Stomach (tissue), 9 donors: ENCODE measurements around the gene ATP9B. TPM values are rescaled to one million over a fixed set of nuclear protein-coding genes. Genes with fewer than 3 reads are reported as not detected.

Source experiments
- DNase-seq, 2 donors: peaks; one replicate each; pipeline versions ENCODE4 v3.0.0 to v3.0.0-alpha.2; 2013 to 2019
- H3K27ac ChIP-seq, 5 donors: fragments of 200-600 bp in 4 of 5; sonication (generic) in 4 of 5; one replicate each; pipeline ENCODE4 v1.5.1; 2013 to 2019; ENCODE audit warnings: mild to moderate bottlenecking in 1 of 5, moderate library complexity in 1 of 5
- H3K27me3 ChIP-seq, 3 donors: fragments of 200-600 bp; sonication (generic); one replicate each; pipeline ENCODE4 v1.5.1; 2017 to 2019; ENCODE audit warnings: mixed run types in 1 of 3
- H3K36me3 ChIP-seq, 4 donors: fragments of 200-600 bp; sonication (generic); 1 replicate in 3 of 4; 2 replicates in 1 of 4; pipeline ENCODE4 v1.5.1; 2016 to 2019
- H3K4me1 ChIP-seq, 4 donors: fragments of 200-600 bp; sonication (generic); one replicate each; pipeline ENCODE4 v1.5.1; 2016 to 2019
- H3K4me3 ChIP-seq, 4 donors: fragments of 200-600 bp; sonication (generic) in 3 of 4; one replicate each; pipeline ENCODE4 v1.5.1; 2016 to 2019; ENCODE audit warnings: mild to moderate bottlenecking in 1 of 4
- H3K9me3 ChIP-seq, 4 donors: fragments of 200-600 bp; sonication (generic); one replicate each; pipeline ENCODE4 v1.5.1; 2016 to 2019
- CTCF ChIP-seq, 7 experiments: fragments of 450-650 bp in 4 of 7; fragments of 200-600 bp in 3 of 7; sonication (generic) in 3 of 7; IDR thresholded peaks; one replicate each; pipeline ENCODE4 v1.5.1; 2016 to 2019; ENCODE audit warnings: antibody characterized with exemption in 7 of 7, control low read depth in 2 of 7, mild to moderate bottlenecking in 1 of 7
- EP300 ChIP-seq: sonication (generic); formaldehyde crosslinking; IDR thresholded peaks from one replicate; pipeline ENCODE4 v1.6.1; 2017; ENCODE audit warnings: antibody characterized with exemption
- POLR2A ChIP-seq, 4 donors: fragments of 450-650 bp; IDR thresholded peaks; one replicate each; pipeline ENCODE4 v1.6.1; 2016; ENCODE audit warnings: antibody characterized with exemption in 4 of 4, control low read depth in 2 of 4, mild to moderate bottlenecking in 1 of 4, moderate library complexity in 1 of 4
- POLR2AphosphoS5 ChIP-seq, 3 donors: sonication (generic); formaldehyde crosslinking; IDR thresholded peaks; one replicate each; pipeline ENCODE4 v1.6.1; 2016; ENCODE audit warnings: antibody characterized with exemption in 3 of 3
- WGBS, 5 donors: extraction: QIAGEN DNeasy Blood & Tissue Kit in 3 of 5; methylation state at CpG; one replicate each; pipeline versions ENCODE4 v1.1.5 to v1.1.7; 2013 to 2018; 5-methylcytosine and 5-hydroxymethylcytosine counted together
- intact Hi-C: fragments of 100-400 bp; cut with DNase I; formaldehyde crosslinking; loops from one replicate; pipeline ENCODE4 v1.15.1; 2023; ENCODE audit warnings: low total_unique reads
- polyA plus RNA-seq, 3 donors: library from polyadenylated mRNA; stranded (reverse); fragments of 200-250 nt; gene quantifications; one replicate each; pipeline ENCODE4 v1.2.3, GENCODE V29; 2013
- total RNA-seq, 5 donors: library from RNA; depleted of rRNA; stranded (reverse); fragments of >200 nt; gene quantifications; one replicate each; pipeline versions ENCODE4 v1.1.0 to v1.2.3, GENCODE V29; 2014 to 2016
- donor health status: healthy with polysubstance abuse.
- donor health status: Bipolar disorder and iron deficiency.
- donor health status: healthy.

Gene ATP9B
- total and polyA plus RNA-seq, 8 donors, result 10.6 to 128 (median 34.9) TPM

- H3K4me1 ChIP-seq, result no peaks in the 10 kb centered on the region
- H3K9me3 ChIP-seq, result no peaks in the 10 kb centered on the region
- intact Hi-C loops, result no loop called here
- 89 to 95% (median 91%) methylated on average over 10 of the region's 10 CpGs for WGBS, 5 donors
- H3K4me3 ChIP-seq, result no peak overlapping the region
- DNase-seq, result no peak
- H3K27ac ChIP-seq, result no peak overlapping the region
- H3K27me3 ChIP-seq, result no peaks in the 10 kb centered on the region
- peaks cover 5 to 39% (median 24%) of the 10 kb centered on the region in 4 donors for H3K36me3 ChIP-seq
- TF ChIP-seq POLR2AphosphoS5 (IDR thresholded peaks at IDR 0.05) (no peak), EP300 (no peak), POLR2A (IDR thresholded peaks at IDR 0.05) (no peak), CTCF (IDR thresholded peaks at IDR 0.05) (no peak)
These were observed 225.0 kb downstream of the ATP9B start for GRCh38 chr18:79294235-79294634.

GRCh38 chr18:79299272-79299671 is 230.1 kb downstream of the ATP9B start:
- 89 to 100% (median 94%) methylated on average over 2 of the region's 2 CpGs for WGBS, 5 donors
- no peak overlapping the region for H3K27ac ChIP-seq
- H3K27me3 ChIP-seq, result no peaks in the 10 kb centered on the region
- H3K4me3 ChIP-seq, result no peak overlapping the region
- intact Hi-C loops, result no loop called here
- DNase-seq, result no peak
- no peaks in the 10 kb centered on the region for H3K9me3 ChIP-seq
- no peak for TF ChIP-seq EP300
- TF ChIP-seq CTCF (IDR thresholded peaks at IDR 0.05), result no peak
- TF ChIP-seq POLR2AphosphoS5 (IDR thresholded peaks at IDR 0.05), result no peak
- no peak for TF ChIP-seq POLR2A (IDR thresholded peaks at IDR 0.05)
- H3K36me3 ChIP-seq, result peaks cover 5 to 53% (median 41%) of the 10 kb centered on the region in 4 donors
- H3K4me1 ChIP-seq, result no peaks in the 10 kb centered on the region

- DNase-seq, result no peak
- H3K27ac ChIP-seq, result no peak overlapping the region
- 97 to 98% (median 98%) methylated on average over 8 of the region's 8 CpGs for WGBS, 5 donors
These were observed 230.5 kb downstream of the ATP9B start for GRCh38 chr18:79299711-79300110.

GRCh38 chr18:79300413-79300812 is 231.2 kb downstream of the ATP9B start:
- no peak overlapping the region for H3K27ac ChIP-seq
- WGBS, 5 donors, result 86 to 90% (median 88%) methylated on average over 9 of the region's 9 CpGs
- TF ChIP-seq EP300 (no peak), CTCF (IDR thresholded peaks at IDR 0.05) (no peak), POLR2AphosphoS5 (IDR thresholded peaks at IDR 0.05) (no peak), POLR2A (IDR thresholded peaks at IDR 0.05) (no peak)

More at GRCh38 chr18:79299711-79300110, 230.5 kb downstream of the ATP9B start:
- Histone ChIP-seq H3K27me3 (no peaks in the 10 kb centered on the region), H3K4me3 (no peak overlapping the region), H3K36me3 (peaks cover 3 to 53% (median 41%) of the 10 kb centered on the region in 4 donors), H3K9me3 (no peaks in the 10 kb centered on the region), H3K4me1 (no peaks in the 10 kb centered on the region)
- intact Hi-C loops, result no loop called here
- no peak for TF ChIP-seq EP300
- no peak for TF ChIP-seq CTCF (IDR thresholded peaks at IDR 0.05)
- no peak for TF ChIP-seq POLR2A (IDR thresholded peaks at IDR 0.05)
- TF ChIP-seq POLR2AphosphoS5 (IDR thresholded peaks at IDR 0.05), result no peak

More at GRCh38 chr18:79300413-79300812, 231.2 kb downstream of the ATP9B start:
- no peaks in the 10 kb centered on the region for H3K9me3 ChIP-seq
- H3K4me1 ChIP-seq, result no peaks in the 10 kb centered on the region
- peaks cover 6 to 56% (median 44%) of the 10 kb centered on the region in 4 donors for H3K36me3 ChIP-seq
- no peak for DNase-seq
- H3K27me3 ChIP-seq, result no peaks in the 10 kb centered on the region
- intact Hi-C loops, result no loop called here
- H3K4me3 ChIP-seq, result no peak overlapping the region
